Coronary artery (tissue), 2 donors: Measurements from ENCODE around the gene ASIC5.

Source experiments
- DNase-seq: peaks from one replicate; pipeline ENCODE4 v3.0.0-alpha.2; 2017; ENCODE audit warnings: low spot score
- H3K27ac ChIP-seq, 2 donors: fragments of 200-600 bp; sonication (generic); one replicate each; pipeline ENCODE4 v1.5.1; 2016 to 2019
- H3K4me3 ChIP-seq: fragments of 200-600 bp; sonication (generic); 2 replicates; pipeline ENCODE4 v1.5.1; 2016; ENCODE audit warnings: mild to moderate bottlenecking, moderate library complexity
- CTCF ChIP-seq: fragments of 200-600 bp; sonication (generic); IDR thresholded peaks from one replicate; pipeline ENCODE4 v1.5.1; 2019; ENCODE audit warnings: antibody characterized with exemption

ASIC5 gene

GRCh38 chr4:155780775-155781174 is 85.3 kb downstream of the ASIC5 start:
- peak overlapping the region; percentile 6 to 8 for H3K27ac ChIP-seq
- no peak overlapping the region for H3K4me3 ChIP-seq
- no peak for DNase-seq
- no peak for TF ChIP-seq CTCF
